SK-N-MC (cell line): ENCODE results near the gene RELL2.

Source experiments
- EZH2 ChIP-seq: fragments of 200-600 bp; sonication (generic); IDR thresholded peaks from one replicate; pipeline ENCODE4 v1.6.1; 2017; ENCODE audit warnings: antibody characterized with exemption
- POLR2AphosphoS5 ChIP-seq: IDR thresholded peaks from 2 replicates; pipeline ENCODE4 v1.6.1; 2012; ENCODE audit warnings: mild to moderate bottlenecking, low read depth, low read length, borderline replicate concordance

- TF ChIP-seq EZH2 (no peak), POLR2AphosphoS5 (no peak)
These were observed 13.2 kb downstream of the RELL2 start for GRCh38 chr5:141649972-141650371.
